PC-3 (cell line): Measurements from ENCODE around the gene ARID1A. TPM values are rescaled to one million over a fixed set of nuclear protein-coding genes. Genes with fewer than 3 reads are reported as not detected.

Experiments used
- ATAC-seq: fragments of 200-7000 bp; cut with Tn5 transposase; 2 replicates; pipeline ENCODE4 v1.9.1; 2020; ENCODE audit warnings: mild to moderate bottlenecking, moderate library complexity
- BruUV-seq: library from RNA; stranded (reverse); fragments of 400-500 nt; replicated peaks from 2 replicates; lab custom pipeline; 2021; lab: Mats Ljungman, UMichigan
- CTCF ChIA-PET: fragments of 300-600 bp; sonication (Branson Sonifier 250); formaldehyde crosslinking; loops from one replicate; lab custom pipeline; 2022; ENCODE audit warnings: antibody characterized with exemption; lab: Charles Lee
- POLR2A ChIA-PET: fragments of 300-600 bp; sonication (Branson Sonifier 250); formaldehyde crosslinking; loops from one replicate; lab custom pipeline; 2022; ENCODE audit warnings: antibody characterized with exemption; ENCODE audit not compliant: unreplicated experiment; lab: Charles Lee
- DNase-seq: peaks from one replicate; pipeline ENCODE4 v3.0.0-alpha.2; 2015
- H2AFZ ChIP-seq: fragments of 300-600 bp; sonication (generic); 2 replicates; pipeline ENCODE4 v1.6.0; 2016; ENCODE audit warnings: antibody characterized with exemption, low read length
- H3F3A ChIP-seq: fragments of 300-600 bp; sonication (generic); one replicate; pipeline ENCODE4 v1.6.0; 2017; ENCODE audit warnings: antibody characterized with exemption, low read length, control low read depth, mild to moderate bottlenecking; ENCODE audit not compliant: unreplicated experiment
- H3K27ac ChIP-seq: fragments of 300-600 bp; sonication (generic); 2 replicates; pipeline ENCODE4 v1.5.1; 2016; ENCODE audit warnings: mild to moderate bottlenecking, low read length
- H3K27me3 ChIP-seq: fragments of 300-600 bp; sonication (generic); 2 replicates; pipeline ENCODE4 v1.6.1; 2016; ENCODE audit warnings: low read length, mixed read lengths
- H3K36me3 ChIP-seq: fragments of 300-600 bp; sonication (generic); 2 replicates; pipeline ENCODE4 v1.6.1; 2016; ENCODE audit warnings: low read depth, mixed run types, low read length, mixed read lengths
- H3K4me1 ChIP-seq: fragments of 300-600 bp; sonication (generic); 2 replicates; pipeline ENCODE4 v1.5.1; 2016; ENCODE audit warnings: low read length; ENCODE audit not compliant: insufficient read depth
- H3K4me2 ChIP-seq: fragments of 300-600 bp; sonication (generic); 2 replicates; pipeline ENCODE4 v1.6.0; 2016; ENCODE audit warnings: low read length
- H3K4me3 ChIP-seq: fragments of 300-600 bp; sonication (generic); 2 replicates; pipeline ENCODE4 v1.5.1; 2016; ENCODE audit warnings: mild to moderate bottlenecking, low read length, mixed read lengths
- H3K79me2 ChIP-seq: fragments of 300-600 bp; sonication (generic); 2 replicates; pipeline ENCODE4 v1.6.1; 2017; ENCODE audit warnings: low read length, mixed read lengths
- H3K9ac ChIP-seq: fragments of 300-600 bp; sonication (generic); 2 replicates; pipeline ENCODE4 v1.6.0; 2016; ENCODE audit warnings: mild to moderate bottlenecking, low read length
- H3K9me2 ChIP-seq: fragments of 300-600 bp; sonication (generic); replicated peaks from 2 replicates; pipeline ENCODE4 v1.6.1; 2016; ENCODE audit warnings: mixed run types, low read length, mixed read lengths
- H3K9me3 ChIP-seq: fragments of 300-600 bp; sonication (generic); 2 replicates; pipeline ENCODE4 v1.6.1; 2016; ENCODE audit warnings: low read length, mixed read lengths
- H4K20me1 ChIP-seq: fragments of 300-600 bp; sonication (generic); 2 replicates; pipeline ENCODE4 v1.6.1; 2016; ENCODE audit warnings: low read length, mixed read lengths
- EZH2 ChIP-seq: fragments of 300-600 bp; sonication (generic); IDR thresholded peaks from one replicate; pipeline ENCODE4 v1.6.1; 2017; ENCODE audit warnings: antibody characterized with exemption, mild to moderate bottlenecking, low read length; ENCODE audit not compliant: unreplicated experiment
- EZH2phosphoT487 ChIP-seq: fragments of 300-600 bp; sonication (generic); IDR thresholded peaks from 2 replicates; pipeline ENCODE4 v1.6.1; 2018; ENCODE audit warnings: mild to moderate bottlenecking, antibody characterized with exemption, low read length, borderline replicate concordance
- intact Hi-C: fragments of 100-400 bp; cut with micrococcal nuclease; formaldehyde crosslinking; loops from 2 replicates; pipeline ENCODE4 v1.9.0; 2023
- total RNA-seq: library from RNA; depleted of rRNA; stranded (reverse); fragments of >200 nt; gene quantifications from 2 replicates; pipeline ENCODE4 v1.2.3, GENCODE V29; 2014
- TF ChIP-seq, protein P1 (sequence below): fragments of 300-600 bp; sonication (generic); conservative IDR thresholded peaks from 2 replicates; pipeline ENCODE4 v1.5.1; 2017; ENCODE audit warnings: antibody characterized with exemption, low read depth, mild to moderate bottlenecking, low read length

The ARID1A gene
- total RNA-seq, 1 experiment from 2014 or later: 43.8 TPM

DNA sequence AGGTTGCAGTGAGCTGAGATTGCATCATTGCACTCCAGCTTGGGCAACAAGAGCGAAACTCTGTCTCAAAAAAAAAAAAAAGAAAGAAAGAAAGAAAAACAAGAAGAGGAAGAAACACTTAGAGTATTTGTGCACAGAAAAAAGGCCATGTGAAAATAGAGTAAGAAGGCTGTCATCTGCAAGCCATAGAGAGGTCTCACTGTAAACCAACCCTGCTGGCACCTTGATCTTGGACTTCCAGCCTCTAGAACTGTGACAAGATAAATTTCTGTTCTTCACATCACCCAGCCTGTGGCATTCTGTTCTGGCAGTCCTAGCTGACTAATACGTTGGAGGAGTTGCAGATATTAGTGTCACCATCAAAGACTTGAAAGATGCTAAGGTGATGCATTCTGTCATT lies 118.6 kb downstream of the ARID1A start:
- ATAC-seq (no peak), DNase-seq (no peak)
- Histone ChIP-seq H4K20me1 (no peaks in the 10 kb centered on the region), H3K4me1 (no peaks in the 10 kb centered on the region), H3K9me2 (no peaks in the 10 kb centered on the region), H3F3A (no peaks in the 10 kb centered on the region), H3K27ac (no peak overlapping the region), H3K4me3 (no peak overlapping the region), H3K4me2 (no peak overlapping the region), H3K9me3 (no peaks in the 10 kb centered on the region), H3K36me3 (no peaks in the 10 kb centered on the region), H3K9ac (no peak overlapping the region), H3K79me2 (no peaks in the 10 kb centered on the region), H2AFZ (no peak overlapping the region), H3K27me3 (no peaks in the 10 kb centered on the region)
- TF ChIP-seq EZH2 (no peak), EZH2phosphoT487 (no peak)
- TF ChIP-seq, protein P1, sequence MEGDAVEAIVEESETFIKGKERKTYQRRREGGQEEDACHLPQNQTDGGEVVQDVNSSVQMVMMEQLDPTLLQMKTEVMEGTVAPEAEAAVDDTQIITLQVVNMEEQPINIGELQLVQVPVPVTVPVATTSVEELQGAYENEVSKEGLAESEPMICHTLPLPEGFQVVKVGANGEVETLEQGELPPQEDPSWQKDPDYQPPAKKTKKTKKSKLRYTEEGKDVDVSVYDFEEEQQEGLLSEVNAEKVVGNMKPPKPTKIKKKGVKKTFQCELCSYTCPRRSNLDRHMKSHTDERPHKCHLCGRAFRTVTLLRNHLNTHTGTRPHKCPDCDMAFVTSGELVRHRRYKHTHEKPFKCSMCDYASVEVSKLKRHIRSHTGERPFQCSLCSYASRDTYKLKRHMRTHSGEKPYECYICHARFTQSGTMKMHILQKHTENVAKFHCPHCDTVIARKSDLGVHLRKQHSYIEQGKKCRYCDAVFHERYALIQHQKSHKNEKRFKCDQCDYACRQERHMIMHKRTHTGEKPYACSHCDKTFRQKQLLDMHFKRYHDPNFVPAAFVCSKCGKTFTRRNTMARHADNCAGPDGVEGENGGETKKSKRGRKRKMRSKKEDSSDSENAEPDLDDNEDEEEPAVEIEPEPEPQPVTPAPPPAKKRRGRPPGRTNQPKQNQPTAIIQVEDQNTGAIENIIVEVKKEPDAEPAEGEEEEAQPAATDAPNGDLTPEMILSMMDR: no peak
- POLR2A ChIA-PET: no interaction called here
- CTCF ChIA-PET: interaction anchor here (0.7 kb wide), 1 partner anchor 26 kb away, joined by 4 read pairs; no protein-coding TSS in a partner anchor
- no TSS peak for BruUV-seq
- intact Hi-C loops: loop anchor here (5.0 kb wide), 1 partner anchor 63 kb away; no protein-coding TSS in a partner anchor

DNA sequence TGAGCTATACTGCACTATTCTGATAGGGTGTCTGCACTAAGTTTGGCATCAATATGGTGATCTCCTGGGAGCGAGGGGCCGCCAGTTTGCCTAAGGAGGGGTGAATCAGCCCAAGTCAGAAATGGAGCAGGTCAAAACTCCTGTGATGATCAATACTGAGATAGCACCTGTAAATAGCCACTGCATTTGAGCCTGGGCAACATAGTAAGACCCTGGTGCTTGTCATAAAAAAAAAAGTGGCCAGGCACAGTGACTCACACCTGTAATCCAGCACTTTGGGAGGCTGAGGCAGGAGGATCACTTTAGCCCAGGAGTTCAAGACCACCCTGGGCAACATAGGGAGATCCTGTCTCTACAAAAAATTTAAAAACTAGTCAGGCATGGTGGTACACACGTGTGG lies 119.1 kb downstream of the ARID1A start:
- H3K9me3 ChIP-seq: no peaks in the 10 kb centered on the region
- H3K27me3 ChIP-seq: no peaks in the 10 kb centered on the region
- no peaks in the 10 kb centered on the region for H3K36me3 ChIP-seq
- no peaks in the 10 kb centered on the region for H3K79me2 ChIP-seq
- H3K27ac ChIP-seq: no peak overlapping the region
- H3K9ac ChIP-seq: no peak overlapping the region
- H3K4me3 ChIP-seq: no peak overlapping the region
- intact Hi-C loops: loop anchor here (5.0 kb wide), 1 partner anchor 62 kb away; no protein-coding TSS in a partner anchor
- TF ChIP-seq EZH2phosphoT487: no peak
- TF ChIP-seq, protein P1: no peak
- no peak for TF ChIP-seq EZH2
- H2AFZ ChIP-seq: no peak overlapping the region
- no peak overlapping the region for H3K4me2 ChIP-seq
- ChIA-PET POLR2A (no interaction called here), CTCF (no interaction called here)
- DNase-seq (no peak), ATAC-seq (no peak)
- no peaks in the 10 kb centered on the region for H4K20me1 ChIP-seq
- H3F3A ChIP-seq: no peaks in the 10 kb centered on the region
- H3K4me1 ChIP-seq: no peaks in the 10 kb centered on the region
- no peaks in the 10 kb centered on the region for H3K9me2 ChIP-seq
- no TSS peak for BruUV-seq

- TF ChIP-seq, protein P1: 0 out of 2 replicates have a peak, but pooled peaks have one; percentile 10
- TF ChIP-seq EZH2phosphoT487 (no peak), EZH2 (no peak)
- ChIA-PET CTCF (no interaction called here), POLR2A (no interaction called here)
- Histone ChIP-seq H3K36me3 (no peaks in the 10 kb centered on the region), H3K9me2 (no peaks in the 10 kb centered on the region), H3K79me2 (no peaks in the 10 kb centered on the region), H3K27me3 (no peaks in the 10 kb centered on the region), H3K4me2 (no peak overlapping the region), H3K9ac (no peak overlapping the region), H3K4me1 (peaks cover 20% of the 10 kb centered on the region), H3K27ac (no peak overlapping the region), H2AFZ (no peak overlapping the region), H4K20me1 (no peaks in the 10 kb centered on the region), H3F3A (no peaks in the 10 kb centered on the region), H3K9me3 (no peaks in the 10 kb centered on the region), H3K4me3 (no peak overlapping the region)
- ATAC-seq (no peak), DNase-seq (no peak)
- intact Hi-C loops: no loop called here
- BruUV-seq: no TSS peak
Observed at GRCh38 chr1:26820784-26821269, 125.0 kb downstream of the ARID1A start.
